HG03571 (cell line): ENCODE data around the gene TTLL6.
"Not testable (repeated sequence)": the region's sequence is repeated elsewhere in the genome, so short reads cannot be mapped to it uniquely, and the experiment has no call there.

Experiments used
- ATAC-seq: cut with Tn5 transposase; IDR thresholded peaks from one replicate; pipeline ENCODE4 v1.9.1; 2021; ENCODE audit not compliant: unreplicated experiment

TTLL6 gene

GRCh38 chr17:48724251-48725003 lies 92.6 kb downstream of the TTLL6 start:
- ATAC-seq: no peak

GRCh38 chr17:48723423-48724250 lies 93.4 kb downstream of the TTLL6 start:
- ATAC-seq: no peak

GRCh38 chr17:48722915-48723422 lies 94.1 kb downstream of the TTLL6 start, which contains the start of gene PRAC2:
TSS of gene PRAC2 (plus strand) at chr17:48723185. CDS start at chr17:48724411, 1,226 bp downstream.
- ATAC-seq: no peak

- ATAC-seq: no peak
These were observed 94.7 kb downstream of the TTLL6 start, which contains the start of gene PRAC1 for GRCh38 chr17:48722201-48722907. TSS of gene PRAC1 (minus strand) at chr17:48722518. CDS start at chr17:48722392, 126 bp downstream.

- ATAC-seq: no peak
These were observed 96.0 kb downstream of the TTLL6 start for GRCh38 chr17:48721009-48721402.

- ATAC-seq: no peak
These were observed 96.6 kb downstream of the TTLL6 start for GRCh38 chr17:48720266-48721008.

GRCh38 chr17:48719642-48720265 lies 97.3 kb downstream of the TTLL6 start:
- no peak for ATAC-seq

GRCh38 chr17:48718761-48719641 lies 98.0 kb downstream of the TTLL6 start:
- ATAC-seq: no peak

- no peak for ATAC-seq
These were observed 98.7 kb downstream of the TTLL6 start for GRCh38 chr17:48718227-48718760.

- ATAC-seq: no peak
These were observed 99.4 kb downstream of the TTLL6 start for GRCh38 chr17:48717367-48718226.

- not testable (repeated sequence) for ATAC-seq
These were observed 100.5 kb downstream of the TTLL6 start for GRCh38 chr17:48716549-48716948.

GRCh38 chr17:48715496-48716399 lies 101.3 kb downstream of the TTLL6 start:
- ATAC-seq: no peak
